Large intestine (tissue), 1 donor: ENCODE results near the gene NAXE. TPM values are rescaled to one million over a fixed set of nuclear protein-coding genes. Genes with fewer than 3 reads are reported as not detected.

Source experiments
- polyA plus RNA-seq: library from polyadenylated mRNA; unstranded; fragments of 120-200 nt; gene quantifications from one replicate; pipeline ENCODE4 v1.2.1, GENCODE V29; 2013

NAXE gene
- polyA plus RNA-seq, 1 donor: 66.9 TPM

Other genes starting within 250 kb of the NAXE start
- 35.4 TPM for gene RHBG, start 222.6 kb upstream of the NAXE start, polyA plus RNA-seq
- gene MEF2D, start 91.0 kb upstream of the NAXE start, polyA plus RNA-seq: 25.0 TPM
- 13.9 TPM for gene IQGAP3, start 19.2 kb upstream of the NAXE start, polyA plus RNA-seq
- 0.15 TPM for gene TTC24, start 12.1 kb upstream of the NAXE start, polyA plus RNA-seq
- 25.9 TPM for gene GPATCH4, start 9.7 kb downstream of the NAXE start, polyA plus RNA-seq
- gene HAPLN2, start 27.6 kb downstream of the NAXE start, polyA plus RNA-seq: 0.16 TPM
- gene BCAN, start 50.3 kb downstream of the NAXE start, polyA plus RNA-seq: 12.1 TPM
- 26.5 TPM for gene NES, start 85.6 kb downstream of the NAXE start, polyA plus RNA-seq
- 16.7 TPM for gene CRABP2, start 113.8 kb downstream of the NAXE start, polyA plus RNA-seq
- 59.3 TPM for gene METTL25B, start 136.7 kb downstream of the NAXE start, polyA plus RNA-seq
- 36.6 TPM for gene ISG20L2, start 137.0 kb downstream of the NAXE start, polyA plus RNA-seq
- 58.1 TPM for gene MRPL24, start 149.3 kb downstream of the NAXE start, polyA plus RNA-seq
- 244 TPM for gene HDGF, start 159.9 kb downstream of the NAXE start, polyA plus RNA-seq
- gene PRCC, start 175.8 kb downstream of the NAXE start, polyA plus RNA-seq: 61.3 TPM
- 5.3 TPM for gene SH2D2A, start 225.1 kb downstream of the NAXE start, polyA plus RNA-seq